ENCODE data around the gene STK32C.

STK32C gene

DNA sequence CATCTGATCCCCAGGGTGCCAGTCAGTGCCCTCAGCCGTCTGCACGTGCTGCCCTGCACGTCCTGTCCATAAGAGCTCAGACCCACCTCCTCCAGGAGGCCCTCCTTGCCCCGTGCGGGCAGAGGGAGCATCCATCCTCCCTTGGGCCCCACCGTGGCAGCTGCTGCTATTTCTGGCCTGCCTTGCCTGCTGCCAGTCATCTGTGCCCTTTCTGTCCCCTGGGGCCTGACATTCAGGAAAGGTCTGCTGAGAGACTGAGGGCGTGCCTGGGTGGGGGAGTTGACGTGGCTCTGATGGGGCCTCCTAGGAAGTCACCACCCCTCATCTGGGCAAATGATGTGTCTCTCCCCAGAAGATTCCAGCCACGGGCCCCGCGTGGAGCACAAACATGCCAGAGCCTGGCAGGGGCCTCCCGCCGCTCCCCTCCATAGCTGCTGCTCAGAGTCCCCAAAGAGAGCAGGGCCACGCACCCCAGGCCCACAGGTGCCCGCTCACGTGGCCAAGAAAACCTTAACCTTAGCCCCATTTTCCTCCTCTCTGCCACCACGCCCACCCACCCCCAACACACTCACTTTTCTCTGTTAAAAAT is 99.2 kb downstream of the STK32C start:
- TF ChIP-seq SIN3A (IDR thresholded peaks at IDR 0.05; ENCODE audit: borderline replicate concordance, insufficient read depth, low read length): no peak
- no peak for TF ChIP-seq TAF1 (IDR thresholded peaks at IDR 0.05; ENCODE audit: borderline replicate concordance, insufficient read depth, low read length)
- TF ChIP-seq FOXP2 (optimal IDR thresholded peaks at IDR 0.05; ENCODE audit: borderline replicate concordance, extremely low read depth, extremely low read length, insufficient read depth): no peak
- no peak for TF ChIP-seq POLR2AphosphoS5 (IDR thresholded peaks at IDR 0.05; ENCODE audit: low read depth, low read length)
- TF ChIP-seq, protein P1, sequence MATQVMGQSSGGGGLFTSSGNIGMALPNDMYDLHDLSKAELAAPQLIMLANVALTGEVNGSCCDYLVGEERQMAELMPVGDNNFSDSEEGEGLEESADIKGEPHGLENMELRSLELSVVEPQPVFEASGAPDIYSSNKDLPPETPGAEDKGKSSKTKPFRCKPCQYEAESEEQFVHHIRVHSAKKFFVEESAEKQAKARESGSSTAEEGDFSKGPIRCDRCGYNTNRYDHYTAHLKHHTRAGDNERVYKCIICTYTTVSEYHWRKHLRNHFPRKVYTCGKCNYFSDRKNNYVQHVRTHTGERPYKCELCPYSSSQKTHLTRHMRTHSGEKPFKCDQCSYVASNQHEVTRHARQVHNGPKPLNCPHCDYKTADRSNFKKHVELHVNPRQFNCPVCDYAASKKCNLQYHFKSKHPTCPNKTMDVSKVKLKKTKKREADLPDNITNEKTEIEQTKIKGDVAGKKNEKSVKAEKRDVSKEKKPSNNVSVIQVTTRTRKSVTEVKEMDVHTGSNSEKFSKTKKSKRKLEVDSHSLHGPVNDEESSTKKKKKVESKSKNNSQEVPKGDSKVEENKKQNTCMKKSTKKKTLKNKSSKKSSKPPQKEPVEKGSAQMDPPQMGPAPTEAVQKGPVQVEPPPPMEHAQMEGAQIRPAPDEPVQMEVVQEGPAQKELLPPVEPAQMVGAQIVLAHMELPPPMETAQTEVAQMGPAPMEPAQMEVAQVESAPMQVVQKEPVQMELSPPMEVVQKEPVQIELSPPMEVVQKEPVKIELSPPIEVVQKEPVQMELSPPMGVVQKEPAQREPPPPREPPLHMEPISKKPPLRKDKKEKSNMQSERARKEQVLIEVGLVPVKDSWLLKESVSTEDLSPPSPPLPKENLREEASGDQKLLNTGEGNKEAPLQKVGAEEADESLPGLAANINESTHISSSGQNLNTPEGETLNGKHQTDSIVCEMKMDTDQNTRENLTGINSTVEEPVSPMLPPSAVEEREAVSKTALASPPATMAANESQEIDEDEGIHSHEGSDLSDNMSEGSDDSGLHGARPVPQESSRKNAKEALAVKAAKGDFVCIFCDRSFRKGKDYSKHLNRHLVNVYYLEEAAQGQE (IDR thresholded peaks at IDR 0.05; ENCODE audit: insufficient read depth in 1 of 2, low read depth in 2 of 2, low read length in 2 of 2): no peak

DNA sequence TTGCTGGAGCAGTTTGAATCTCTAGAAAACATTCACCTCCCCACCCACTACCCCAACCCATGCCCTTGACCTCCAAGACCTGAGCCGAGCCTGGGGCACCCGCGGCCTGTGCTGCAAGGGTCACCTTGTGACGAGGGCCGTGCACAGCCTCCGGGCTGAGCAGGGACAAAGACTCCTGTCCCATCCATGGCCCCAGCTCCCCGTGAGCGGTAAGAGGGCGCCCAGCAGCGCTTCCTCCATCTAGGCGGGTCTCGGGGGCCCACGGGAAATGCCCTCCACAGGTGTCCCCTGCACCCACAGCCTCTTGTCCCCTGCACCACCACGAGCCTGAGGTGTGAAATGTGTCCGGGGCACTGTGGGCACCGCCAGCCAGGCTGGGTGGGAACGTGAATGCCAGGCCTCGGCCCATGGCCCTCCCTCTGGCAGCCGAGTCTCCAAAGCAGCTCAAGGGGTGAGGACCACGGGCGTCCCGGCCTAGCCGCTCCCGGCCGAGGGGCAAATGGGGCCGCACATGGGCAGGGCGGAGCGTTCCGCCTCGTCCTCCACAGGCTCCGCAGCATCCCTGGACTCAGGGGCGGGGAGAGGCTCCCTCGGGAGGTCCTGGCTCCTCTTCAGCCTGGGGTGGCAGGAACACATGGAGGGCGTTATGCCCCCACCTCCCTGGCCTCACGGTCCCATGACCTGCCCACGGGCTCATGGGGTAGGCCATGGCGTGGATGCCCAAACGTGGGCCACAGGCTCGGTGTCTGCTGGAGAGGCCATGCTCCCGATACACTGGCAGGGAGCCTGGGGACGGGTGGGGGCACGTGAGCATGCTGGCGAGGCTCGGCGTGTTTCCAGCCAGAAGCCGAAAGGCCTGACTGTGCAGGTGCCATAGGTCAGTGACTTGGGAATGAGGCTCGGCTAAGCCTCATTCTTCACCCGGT is 100.0 kb downstream of the STK32C start:
- TF ChIP-seq POLR2AphosphoS5 (IDR thresholded peaks at IDR 0.05; ENCODE audit: low read depth, low read length) (no peak), SIN3A (IDR thresholded peaks at IDR 0.05; ENCODE audit: borderline replicate concordance, insufficient read depth, low read length) (no peak), TAF1 (IDR thresholded peaks at IDR 0.05; ENCODE audit: borderline replicate concordance, insufficient read depth, low read length) (no peak), FOXP2 (optimal IDR thresholded peaks at IDR 0.05; ENCODE audit: borderline replicate concordance, extremely low read depth, extremely low read length, insufficient read depth) (no peak)
- TF ChIP-seq, protein P1 (IDR thresholded peaks at IDR 0.05; ENCODE audit: insufficient read depth in 1 of 2, low read depth in 2 of 2, low read length in 2 of 2): no peak

DNA sequence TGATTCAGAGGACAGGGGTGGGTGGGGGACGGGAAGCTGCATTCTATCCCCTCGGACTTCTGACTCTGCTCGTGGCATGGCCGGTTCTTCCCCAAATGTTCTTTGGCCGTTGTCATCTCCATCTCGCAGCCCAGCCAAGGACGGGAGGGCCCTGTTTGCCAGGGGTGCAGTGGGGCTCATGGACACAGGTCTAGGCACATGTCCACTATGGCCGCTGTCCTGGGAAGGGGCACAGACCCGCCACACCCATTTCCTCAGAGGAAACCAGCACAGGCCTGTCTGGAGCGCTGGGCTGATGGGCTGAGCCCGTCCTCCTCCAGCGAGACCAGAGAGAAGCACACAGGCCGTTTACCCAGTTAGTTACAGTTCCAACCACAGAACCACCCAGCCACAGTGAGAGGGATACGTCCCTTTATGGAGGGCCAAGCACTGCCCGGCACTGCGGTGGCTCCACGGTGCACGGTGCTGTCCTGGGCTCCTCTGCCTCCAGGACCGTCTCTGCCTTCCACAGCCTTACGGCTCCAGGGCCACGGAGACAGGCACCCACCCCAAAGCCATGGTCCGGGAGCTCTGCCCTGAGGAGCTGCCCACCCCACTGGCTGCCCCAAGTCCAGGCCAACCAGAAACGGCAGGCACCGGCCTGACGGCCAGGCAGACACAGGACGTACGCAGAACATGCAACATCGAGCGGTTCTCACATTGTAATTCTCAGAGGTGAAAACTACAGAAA is 100.8 kb downstream of the STK32C start:
- TF ChIP-seq POLR2AphosphoS5 (IDR thresholded peaks at IDR 0.05; ENCODE audit: low read depth, low read length) (no peak), SIN3A (IDR thresholded peaks at IDR 0.05; ENCODE audit: borderline replicate concordance, insufficient read depth, low read length) (no peak), FOXP2 (optimal IDR thresholded peaks at IDR 0.05; ENCODE audit: borderline replicate concordance, extremely low read depth, extremely low read length, insufficient read depth) (no peak), TAF1 (IDR thresholded peaks at IDR 0.05; ENCODE audit: borderline replicate concordance, insufficient read depth, low read length) (no peak)
- TF ChIP-seq, protein P1 (IDR thresholded peaks at IDR 0.05; ENCODE audit: insufficient read depth in 1 of 2, low read depth in 2 of 2, low read length in 2 of 2): no peak

DNA sequence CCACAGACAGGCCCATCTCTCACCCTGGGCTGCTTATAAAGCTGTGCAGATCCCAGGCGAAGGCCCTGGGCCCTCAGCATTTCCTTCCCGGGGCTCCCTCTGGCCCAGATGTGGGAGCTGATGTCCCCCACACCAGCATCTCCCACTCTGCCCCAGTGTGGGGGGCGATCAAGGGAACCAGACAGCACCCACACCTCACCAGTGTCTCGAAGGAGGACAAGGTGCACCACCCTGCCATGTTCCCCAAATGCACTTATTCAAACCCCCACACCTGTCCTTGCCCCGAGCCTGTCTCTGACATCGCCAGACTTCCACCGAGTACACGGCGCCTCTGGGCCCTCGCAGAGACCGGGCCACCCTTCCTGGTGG is 101.4 kb downstream of the STK32C start:
- TF ChIP-seq POLR2AphosphoS5 (IDR thresholded peaks at IDR 0.05; ENCODE audit: low read depth, low read length): no peak
- TF ChIP-seq SIN3A (IDR thresholded peaks at IDR 0.05; ENCODE audit: borderline replicate concordance, insufficient read depth, low read length): no peak
- no peak for TF ChIP-seq FOXP2 (optimal IDR thresholded peaks at IDR 0.05; ENCODE audit: borderline replicate concordance, extremely low read depth, extremely low read length, insufficient read depth)
- TF ChIP-seq, protein P1 (IDR thresholded peaks at IDR 0.05; ENCODE audit: insufficient read depth in 1 of 2, low read depth in 2 of 2, low read length in 2 of 2): no peak
- no peak for TF ChIP-seq TAF1 (IDR thresholded peaks at IDR 0.05; ENCODE audit: borderline replicate concordance, insufficient read depth, low read length)

All from PFSK-1 (cell line).